ENCODE measurements around the gene DBF4B. TPM values are rescaled to one million over a fixed set of nuclear protein-coding genes. Genes with fewer than 3 reads are reported as not detected.
A peak's percentile ranks its signal among the peaks of the same experiment; 100 is the strongest.

Gene DBF4B
- total and polyA plus RNA-seq, 2 of the 13 experiments (the other 11 are each of a cell fraction or from before 2014, with no cell fraction given) = 11.7 to 13.2 TPM

DNA sequence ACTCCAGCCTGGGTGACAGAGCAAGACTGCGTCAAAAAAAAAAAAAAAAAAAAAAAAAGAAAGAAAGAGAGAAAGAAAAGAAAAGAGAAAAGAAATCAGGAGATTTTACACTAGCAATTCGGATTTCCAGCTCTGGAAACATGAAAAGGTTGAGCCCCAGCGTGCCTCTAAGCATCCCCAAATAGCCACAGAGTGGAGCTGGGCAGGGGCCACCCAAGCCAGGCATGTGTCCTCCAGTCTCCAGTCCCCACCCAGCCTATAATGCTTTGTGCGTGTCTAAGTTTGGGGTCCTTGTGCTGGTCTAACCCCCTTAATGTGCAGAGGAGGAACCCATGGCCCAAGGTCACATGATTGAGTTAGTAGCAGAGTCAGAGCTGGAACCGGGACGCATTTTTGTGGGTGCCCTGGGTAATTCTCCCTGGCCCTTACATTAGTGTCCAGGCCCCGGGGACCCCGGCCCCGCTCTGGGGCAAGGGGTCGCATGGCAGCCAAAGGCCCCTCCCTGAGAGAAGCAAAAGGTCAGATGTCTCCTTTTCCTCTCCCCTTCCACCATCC, 70.3 kb downstream of the DBF4B start:
- POLR2A ChIA-PET = interaction anchor here (0.7 kb wide), 1 partner anchor 47 kb away, joined by 4 read pairs; no protein-coding TSS in a partner anchor
- intact Hi-C loops (cut with micrococcal nuclease; ENCODE audit: unreplicated experiment) = loop anchor here (1.0 to 5.0 kb wide), 2 partner anchors 87 to 244 kb away; no protein-coding TSS in a partner anchor
- H3K4me2 ChIP-seq (ENCODE audit: low read depth, low read length) = peak overlapping the region; percentile 98
- no peak overlapping the region for H3K27ac ChIP-seq (ENCODE audit: extremely low read length, insufficient read depth, low read length)
- ATAC-seq (no peak), FAIRE-seq (no peak), DNase-seq (ENCODE audit: low spot score) (no peak)
- no TSS peak for BruUV-seq (replicated peaks)
- H2AFZ ChIP-seq (ENCODE audit: low read length) = no peak overlapping the region
- in situ Hi-C loops (cut with HindIII; ENCODE audit: extremely low pct_ligation_motif_present, low pct_unique_long_range_greater_than_20kb) = loop anchor here (5.0 to 25.0 kb wide), 2 partner anchors 89 to 234 kb away; no protein-coding TSS in a partner anchor
- no peaks in the 10 kb centered on the region for H3K36me3 ChIP-seq (replicated peaks in 1 of 2; ENCODE audit: control insufficient read depth in 1 of 2, insufficient read depth in 2 of 2, low read length in 2 of 2)
- peak overlapping the region; percentile 50 to 81 (median 52); a peak in 4 of 6 replicates for H3K4me3 ChIP-seq (replicated peaks in 1 of 3; ENCODE audit: insufficient read depth in 1 of 3, low read depth in 2 of 3, low read length in 3 of 3)
- H3K79me2 ChIP-seq (ENCODE audit: insufficient read depth, low read length) = no peaks in the 10 kb centered on the region
- H3K27me3 ChIP-seq (ENCODE audit: control insufficient read depth in 1 of 2, insufficient read depth in 2 of 2, low read length in 2 of 2) = peaks cover 3 to 41% of the 10 kb centered on the region in 2 experiments; a peak in 3 of 5 replicates
- CTCF ChIA-PET (ENCODE audit: low intra/inter-chr PET ratio, low total read pairs) = interaction anchor here (1.1 to 3.7 kb wide), 3 partner anchors 53 to 100 kb away, joined by 4 to 45 read pairs (median 13); no protein-coding TSS in a partner anchor
- no peaks in the 10 kb centered on the region for H3K9me3 ChIP-seq (ENCODE audit: low read length)
- H4K20me1 ChIP-seq (ENCODE audit: insufficient read depth, low read length) = no peaks in the 10 kb centered on the region
- H3K9ac ChIP-seq (ENCODE audit: insufficient read depth, low read depth, low read length) = 0 out of 2 replicates have a peak overlapping the region, but pooled peaks have one; percentile 31
- H3K4me1 ChIP-seq (ENCODE audit: insufficient read depth, low read length) = peaks cover 62% of the 10 kb centered on the region
- 19% methylated on average over 8 of the region's 10 CpGs for WGBS (ENCODE audit: low lambda C conversion rate)
- TF ChIP-seq BRD4 (CRISPR knock-in tag; IDR thresholded peaks at IDR 0.05) (no peak), ZNF263 (CRISPR knock-in tag; IDR thresholded peaks at IDR 0.05) (no peak), ZNF484 (CRISPR knock-in tag; IDR thresholded peaks at IDR 0.05; ENCODE audit: borderline replicate concordance, low read depth) (no peak), SRSF1 (optimal IDR thresholded peaks at IDR 0.05; ENCODE audit: low read depth, low read length) (no peak), EEA1 (CRISPR knock-in tag; IDR thresholded peaks at IDR 0.05; ENCODE audit: borderline replicate concordance) (no peak), HNRNPK (IDR thresholded peaks at IDR 0.05; ENCODE audit: low read depth, low read length, poor library complexity, severe bottlenecking) (no peak)
- TF ChIP-seq, protein P1, sequence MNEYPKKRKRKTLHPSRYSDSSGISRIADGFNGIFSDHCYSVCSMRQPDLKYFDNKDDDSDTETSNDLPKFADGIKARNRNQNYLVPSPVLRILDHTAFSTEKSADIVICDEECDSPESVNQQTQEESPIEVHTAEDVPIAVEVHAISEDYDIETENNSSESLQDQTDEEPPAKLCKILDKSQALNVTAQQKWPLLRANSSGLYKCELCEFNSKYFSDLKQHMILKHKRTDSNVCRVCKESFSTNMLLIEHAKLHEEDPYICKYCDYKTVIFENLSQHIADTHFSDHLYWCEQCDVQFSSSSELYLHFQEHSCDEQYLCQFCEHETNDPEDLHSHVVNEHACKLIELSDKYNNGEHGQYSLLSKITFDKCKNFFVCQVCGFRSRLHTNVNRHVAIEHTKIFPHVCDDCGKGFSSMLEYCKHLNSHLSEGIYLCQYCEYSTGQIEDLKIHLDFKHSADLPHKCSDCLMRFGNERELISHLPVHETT (CRISPR knock-in tag; conservative IDR thresholded peaks at IDR 0.05) = no peak
- TF ChIP-seq, protein P2, sequence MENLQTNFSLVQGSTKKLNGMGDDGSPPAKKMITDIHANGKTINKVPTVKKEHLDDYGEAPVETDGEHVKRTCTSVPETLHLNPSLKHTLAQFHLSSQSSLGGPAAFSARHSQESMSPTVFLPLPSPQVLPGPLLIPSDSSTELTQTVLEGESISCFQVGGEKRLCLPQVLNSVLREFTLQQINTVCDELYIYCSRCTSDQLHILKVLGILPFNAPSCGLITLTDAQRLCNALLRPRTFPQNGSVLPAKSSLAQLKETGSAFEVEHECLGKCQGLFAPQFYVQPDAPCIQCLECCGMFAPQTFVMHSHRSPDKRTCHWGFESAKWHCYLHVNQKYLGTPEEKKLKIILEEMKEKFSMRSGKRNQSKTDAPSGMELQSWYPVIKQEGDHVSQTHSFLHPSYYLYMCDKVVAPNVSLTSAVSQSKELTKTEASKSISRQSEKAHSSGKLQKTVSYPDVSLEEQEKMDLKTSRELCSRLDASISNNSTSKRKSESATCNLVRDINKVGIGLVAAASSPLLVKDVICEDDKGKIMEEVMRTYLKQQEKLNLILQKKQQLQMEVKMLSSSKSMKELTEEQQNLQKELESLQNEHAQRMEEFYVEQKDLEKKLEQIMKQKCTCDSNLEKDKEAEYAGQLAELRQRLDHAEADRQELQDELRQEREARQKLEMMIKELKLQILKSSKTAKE (CRISPR knock-in tag; IDR thresholded peaks at IDR 0.05; ENCODE audit: borderline replicate concordance) = no peak
- TF ChIP-seq, protein P3, sequence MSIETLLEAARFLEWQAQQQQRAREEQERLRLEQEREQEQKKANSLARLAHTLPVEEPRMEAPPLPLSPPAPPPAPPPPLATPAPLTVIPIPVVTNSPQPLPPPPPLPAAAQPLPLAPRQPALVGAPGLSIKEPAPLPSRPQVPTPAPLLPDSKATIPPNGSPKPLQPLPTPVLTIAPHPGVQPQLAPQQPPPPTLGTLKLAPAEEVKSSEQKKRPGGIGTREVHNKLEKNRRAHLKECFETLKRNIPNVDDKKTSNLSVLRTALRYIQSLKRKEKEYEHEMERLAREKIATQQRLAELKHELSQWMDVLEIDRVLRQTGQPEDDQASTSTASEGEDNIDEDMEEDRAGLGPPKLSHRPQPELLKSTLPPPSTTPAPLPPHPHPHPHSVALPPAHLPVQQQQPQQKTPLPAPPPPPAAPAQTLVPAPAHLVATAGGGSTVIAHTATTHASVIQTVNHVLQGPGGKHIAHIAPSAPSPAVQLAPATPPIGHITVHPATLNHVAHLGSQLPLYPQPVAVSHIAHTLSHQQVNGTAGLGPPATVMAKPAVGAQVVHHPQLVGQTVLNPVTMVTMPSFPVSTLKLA (IDR thresholded peaks at IDR 0.05) = no peak
- TF ChIP-seq, protein P4, sequence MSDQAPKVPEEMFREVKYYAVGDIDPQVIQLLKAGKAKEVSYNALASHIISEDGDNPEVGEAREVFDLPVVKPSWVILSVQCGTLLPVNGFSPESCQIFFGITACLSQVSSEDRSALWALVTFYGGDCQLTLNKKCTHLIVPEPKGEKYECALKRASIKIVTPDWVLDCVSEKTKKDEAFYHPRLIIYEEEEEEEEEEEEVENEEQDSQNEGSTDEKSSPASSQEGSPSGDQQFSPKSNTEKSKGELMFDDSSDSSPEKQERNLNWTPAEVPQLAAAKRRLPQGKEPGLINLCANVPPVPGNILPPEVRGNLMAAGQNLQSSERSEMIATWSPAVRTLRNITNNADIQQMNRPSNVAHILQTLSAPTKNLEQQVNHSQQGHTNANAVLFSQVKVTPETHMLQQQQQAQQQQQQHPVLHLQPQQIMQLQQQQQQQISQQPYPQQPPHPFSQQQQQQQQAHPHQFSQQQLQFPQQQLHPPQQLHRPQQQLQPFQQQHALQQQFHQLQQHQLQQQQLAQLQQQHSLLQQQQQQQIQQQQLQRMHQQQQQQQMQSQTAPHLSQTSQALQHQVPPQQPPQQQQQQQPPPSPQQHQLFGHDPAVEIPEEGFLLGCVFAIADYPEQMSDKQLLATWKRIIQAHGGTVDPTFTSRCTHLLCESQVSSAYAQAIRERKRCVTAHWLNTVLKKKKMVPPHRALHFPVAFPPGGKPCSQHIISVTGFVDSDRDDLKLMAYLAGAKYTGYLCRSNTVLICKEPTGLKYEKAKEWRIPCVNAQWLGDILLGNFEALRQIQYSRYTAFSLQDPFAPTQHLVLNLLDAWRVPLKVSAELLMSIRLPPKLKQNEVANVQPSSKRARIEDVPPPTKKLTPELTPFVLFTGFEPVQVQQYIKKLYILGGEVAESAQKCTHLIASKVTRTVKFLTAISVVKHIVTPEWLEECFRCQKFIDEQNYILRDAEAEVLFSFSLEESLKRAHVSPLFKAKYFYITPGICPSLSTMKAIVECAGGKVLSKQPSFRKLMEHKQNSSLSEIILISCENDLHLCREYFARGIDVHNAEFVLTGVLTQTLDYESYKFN (CRISPR knock-in tag; conservative IDR thresholded peaks at IDR 0.05) = 0 out of 2 replicates have a peak, but pooled peaks have one; percentile 7

Measured in HepG2 (cell line).